ENCODE results near the gene FLII. TPM values are rescaled to one million over a fixed set of nuclear protein-coding genes. Genes with fewer than 3 reads are reported as not detected.

FLII gene
- total RNA-seq, 4 donors from 2014 or later: 190 to 344 (median 232) TPM

DNA sequence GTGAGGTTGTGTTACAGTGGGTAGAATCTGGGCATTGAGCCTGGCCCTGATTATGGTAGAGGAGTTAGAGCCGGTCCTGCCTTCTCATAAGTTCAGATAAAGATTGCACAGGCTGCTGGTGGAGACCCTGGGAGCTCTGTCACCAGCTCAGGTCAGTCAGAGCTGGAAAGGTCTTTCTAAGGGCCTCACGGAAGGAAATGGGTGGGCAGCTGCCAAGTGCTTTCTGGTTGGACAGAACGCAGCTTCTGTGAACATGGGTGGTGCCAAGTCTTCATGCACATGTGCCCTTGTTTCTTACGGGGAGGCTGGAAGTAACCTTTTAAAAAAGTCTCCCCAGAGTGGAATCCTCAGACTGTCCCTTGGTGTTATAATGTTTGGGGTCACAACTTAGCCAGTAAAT is 60.0 kb downstream of the FLII start:
- TF ChIP-seq, protein P1, sequence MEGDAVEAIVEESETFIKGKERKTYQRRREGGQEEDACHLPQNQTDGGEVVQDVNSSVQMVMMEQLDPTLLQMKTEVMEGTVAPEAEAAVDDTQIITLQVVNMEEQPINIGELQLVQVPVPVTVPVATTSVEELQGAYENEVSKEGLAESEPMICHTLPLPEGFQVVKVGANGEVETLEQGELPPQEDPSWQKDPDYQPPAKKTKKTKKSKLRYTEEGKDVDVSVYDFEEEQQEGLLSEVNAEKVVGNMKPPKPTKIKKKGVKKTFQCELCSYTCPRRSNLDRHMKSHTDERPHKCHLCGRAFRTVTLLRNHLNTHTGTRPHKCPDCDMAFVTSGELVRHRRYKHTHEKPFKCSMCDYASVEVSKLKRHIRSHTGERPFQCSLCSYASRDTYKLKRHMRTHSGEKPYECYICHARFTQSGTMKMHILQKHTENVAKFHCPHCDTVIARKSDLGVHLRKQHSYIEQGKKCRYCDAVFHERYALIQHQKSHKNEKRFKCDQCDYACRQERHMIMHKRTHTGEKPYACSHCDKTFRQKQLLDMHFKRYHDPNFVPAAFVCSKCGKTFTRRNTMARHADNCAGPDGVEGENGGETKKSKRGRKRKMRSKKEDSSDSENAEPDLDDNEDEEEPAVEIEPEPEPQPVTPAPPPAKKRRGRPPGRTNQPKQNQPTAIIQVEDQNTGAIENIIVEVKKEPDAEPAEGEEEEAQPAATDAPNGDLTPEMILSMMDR (IDR thresholded peaks at IDR 0.05): no peak
- no peak for TF ChIP-seq POLR2A (IDR thresholded peaks at IDR 0.05)
- H3K27ac ChIP-seq: no peak overlapping the region
- DNase-seq: no peak
- H3K4me3 ChIP-seq: no peak overlapping the region
- H3K36me3 ChIP-seq: peaks cover 11 to 96% (median 21%) of the 10 kb centered on the region in 3 donors
- H3K9me3 ChIP-seq: no peaks in the 10 kb centered on the region
- intact Hi-C loops (cut with DNase I): no loop called here
- H3K4me1 ChIP-seq: peaks cover 0 to 73% (median 11%) of the 10 kb centered on the region in 3 donors
- WGBS, 2 donors: 38 to 56% methylated on average over 2 to 3 of the region's 4 CpGs
- H3K27me3 ChIP-seq: no peaks in the 10 kb centered on the region

DNA sequence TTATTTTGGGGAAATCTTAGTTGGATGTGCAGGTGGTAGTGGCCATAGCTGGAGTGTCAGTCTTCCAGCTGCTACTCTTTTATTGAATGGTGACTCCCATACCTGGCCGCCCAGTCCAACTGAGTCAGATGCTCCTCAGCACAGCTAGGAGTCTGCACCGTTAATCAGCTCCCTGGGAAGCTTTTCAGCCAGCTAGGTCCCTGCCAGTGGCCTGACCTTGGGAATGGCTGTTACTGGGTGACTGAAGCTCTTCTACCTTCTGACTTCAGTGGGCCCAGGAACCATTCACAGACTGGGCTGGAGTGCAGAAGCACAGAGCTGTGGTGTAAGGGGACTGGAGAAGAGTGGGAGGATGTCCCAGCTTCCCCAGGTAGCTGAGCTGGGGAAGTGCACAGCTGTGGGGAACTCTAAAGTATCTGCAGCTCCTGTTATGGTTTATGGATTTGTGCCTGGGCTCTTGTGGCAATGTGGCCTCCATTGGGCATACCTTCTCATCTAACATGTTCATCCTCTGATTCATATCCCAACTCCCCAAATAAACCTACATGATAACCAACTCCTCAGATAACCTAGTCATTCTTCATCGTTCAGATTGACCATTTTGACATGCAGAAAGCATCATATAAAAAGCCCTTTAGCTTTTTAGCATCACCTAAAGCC is 60.9 kb downstream of the FLII start:
- H3K36me3 ChIP-seq: peaks cover 11 to 96% (median 21%) of the 10 kb centered on the region in 3 donors

DNA sequence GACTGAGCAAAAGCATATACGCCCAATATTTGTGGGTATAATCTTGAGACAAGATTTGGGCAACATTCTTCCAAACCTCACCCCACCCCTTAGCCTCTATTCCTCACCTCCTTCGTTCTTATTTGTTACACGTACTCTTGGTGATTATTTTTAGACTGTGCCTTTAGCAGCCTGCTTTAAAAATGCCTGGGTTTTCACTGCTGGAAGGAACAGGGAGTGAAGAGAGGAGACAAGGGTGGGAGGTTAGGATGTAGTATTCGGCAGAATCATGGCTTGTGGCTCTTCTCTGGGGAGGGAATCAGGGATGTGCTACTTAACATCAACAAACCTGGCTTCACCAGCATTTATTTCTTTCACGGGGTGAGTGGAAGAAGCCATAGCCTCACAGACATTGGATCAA is 63.3 kb downstream of the FLII start:
- Histone ChIP-seq H3K4me1 (peaks cover 10 to 75% (median 25%) of the 10 kb centered on the region in 3 donors), H3K36me3 (peaks cover 11 to 89% (median 15%) of the 10 kb centered on the region in 3 donors), H3K27me3 (no peaks in the 10 kb centered on the region), H3K27ac (no peak overlapping the region), H3K4me3 (no peak overlapping the region), H3K9me3 (no peaks in the 10 kb centered on the region)
- intact Hi-C loops (cut with DNase I): no loop called here
- TF ChIP-seq, protein P1 (IDR thresholded peaks at IDR 0.05): no peak
- no peak for TF ChIP-seq POLR2A (IDR thresholded peaks at IDR 0.05)
- 74 to 83% methylated on average over 5 of the region's 5 CpGs for WGBS, 2 donors
- DNase-seq: no peak

More for the DNA sequence above, 60.9 kb downstream of the FLII start:
- H3K27me3 ChIP-seq: no peaks in the 10 kb centered on the region
- intact Hi-C loops (cut with DNase I): no loop called here
- no peak for DNase-seq
- TF ChIP-seq POLR2A (IDR thresholded peaks at IDR 0.05): no peak
- TF ChIP-seq, protein P1 (IDR thresholded peaks at IDR 0.05): no peak
- WGBS, 2 donors: 88 to 92% methylated on average over 2 to 3 of the region's 3 CpGs
- no peak overlapping the region for H3K4me3 ChIP-seq
- H3K4me1 ChIP-seq: peaks cover 0 to 73% (median 11%) of the 10 kb centered on the region in 3 donors
- H3K9me3 ChIP-seq: no peaks in the 10 kb centered on the region
- no peak overlapping the region for H3K27ac ChIP-seq

Other genes with a start within 250 kb of the FLII start
- gene ATPAF2, start 219.6 kb downstream of the FLII start, total RNA-seq: 10 to 100 TPM; 15.8 to 26.9 (median 20.7) TPM
- gene GID4, start 219.3 kb downstream of the FLII start, total RNA-seq: 10 to 100 TPM in 2 of 4 donors, 1 to 10 TPM in 2; 7.5 to 18.1 (median 11.6) TPM
- gene DRG2, start 170.8 kb downstream of the FLII start, total RNA-seq: 10 to 100 TPM; 31.8 to 45.4 (median 37.9) TPM
- 1 to 10 TPM in 1 of 4 donors, under 1 TPM in 2, not detected in 1; 0.18 to 1.7 (median 0.30) TPM for gene MYO15A, start 150.0 kb downstream of the FLII start, total RNA-seq
- 10 to 100 TPM; 55.8 to 58.9 (median 56.9) TPM for gene ALKBH5, start 74.9 kb downstream of the FLII start, total RNA-seq
- 10 to 100 TPM; 25.7 to 30.3 (median 28.0) TPM for gene LLGL1, start 33.1 kb downstream of the FLII start, total RNA-seq
- 10 to 100 TPM in 1 of 4 donors, 1 to 10 TPM in 3; 5.5 to 16.1 (median 8.9) TPM for gene MIEF2, start 1.9 kb upstream of the FLII start, total RNA-seq
- gene TOP3A, start 56.3 kb upstream of the FLII start, total RNA-seq: 10 to 100 TPM; 17.9 to 34.0 (median 21.1) TPM
- 10 to 100 TPM; 10.9 to 13.0 (median 11.9) TPM for gene SMCR8, start 56.6 kb upstream of the FLII start, total RNA-seq
- gene SHMT1, start 104.8 kb upstream of the FLII start, total RNA-seq: 100 to 1,000 TPM in 1 of 4 donors, 10 to 100 TPM in 3; 64.1 to 124 (median 67.9) TPM
- gene EVPLL, start 119.0 kb upstream of the FLII start, total RNA-seq: 10 to 100 TPM in 2 of 4 donors, 1 to 10 TPM in 2; 5.9 to 15.4 (median 10.2) TPM
- gene LGALS9C, start 218.1 kb upstream of the FLII start, total RNA-seq: 10 to 100 TPM in 3 of 4 donors, 1 to 10 TPM in 1; 5.5 to 52.9 (median 21.9) TPM